ENCODE data around the gene RAB20. TPM values are rescaled to one million over a fixed set of nuclear protein-coding genes. Genes with fewer than 3 reads are reported as not detected.
A peak's percentile ranks its signal among the peaks of the same experiment; 100 is the strongest.

Gene RAB20
- total RNA-seq, 1 donor from 2014 or later, result 51.3 TPM

- H3K4me1 ChIP-seq, result peaks cover 50% of the 10 kb centered on the region
- H3K4me3 ChIP-seq, result peak overlapping the region; percentile 2
- DNase-seq (no peak), ATAC-seq (no peak)
- H3K27me3 ChIP-seq (ENCODE audit: low read depth), result no peaks in the 10 kb centered on the region
- no peak for TF ChIP-seq CTCF (IDR thresholded peaks at IDR 0.05)
- peaks cover 12% of the 10 kb centered on the region for H3K36me3 ChIP-seq
- peak overlapping the region; percentile 93 for H3K27ac ChIP-seq
- no peaks in the 10 kb centered on the region for H3K9me3 ChIP-seq
- intact Hi-C loops (cut with DNase I), result no loop called here
Measured at GRCh38 chr13:110556224-110556606, 5.3 kb downstream of the RAB20 start.

- peak overlapping the region; percentile 93 for H3K27ac ChIP-seq
- no peak for TF ChIP-seq CTCF (IDR thresholded peaks at IDR 0.05)
- no peak overlapping the region for H3K4me3 ChIP-seq
- no peak for DNase-seq
- intact Hi-C loops (cut with DNase I), result no loop called here
- H3K4me1 ChIP-seq, result peaks cover 50% of the 10 kb centered on the region
- ATAC-seq, result peak; percentile 32 to 36
- H3K27me3 ChIP-seq (ENCODE audit: low read depth), result no peaks in the 10 kb centered on the region
- no peaks in the 10 kb centered on the region for H3K9me3 ChIP-seq
- peaks cover 14% of the 10 kb centered on the region for H3K36me3 ChIP-seq
Measured at GRCh38 chr13:110555601-110556223, 5.8 kb downstream of the RAB20 start.

DNA sequence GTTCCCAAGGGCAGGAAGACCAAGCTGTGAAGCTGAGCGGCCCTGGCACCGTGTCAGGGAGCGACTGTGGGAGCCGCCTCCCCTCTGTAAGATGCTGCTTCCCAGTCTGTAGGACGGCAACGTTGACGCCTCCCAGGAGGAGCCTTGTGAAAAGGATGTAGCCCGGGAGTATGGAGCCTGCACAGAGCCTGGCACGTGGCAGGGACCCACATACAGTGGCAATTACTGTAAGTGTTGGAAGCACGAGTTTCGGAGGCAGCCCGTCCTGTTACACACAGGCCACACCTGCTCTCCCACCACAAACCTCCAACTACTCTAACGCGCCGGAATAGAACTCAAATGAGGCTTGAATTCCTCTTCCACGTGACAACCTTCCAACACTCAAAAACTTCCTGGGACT lies 6.6 kb downstream of the RAB20 start:
- DNase-seq (no peak), ATAC-seq (no peak)
- Histone ChIP-seq H3K4me1 (peaks cover 43% of the 10 kb centered on the region), H3K27me3 (ENCODE audit: low read depth) (no peaks in the 10 kb centered on the region), H3K9me3 (no peaks in the 10 kb centered on the region), H3K36me3 (peaks cover 14% of the 10 kb centered on the region), H3K4me3 (no peak overlapping the region), H3K27ac (peak overlapping the region; percentile 93)
- TF ChIP-seq CTCF (IDR thresholded peaks at IDR 0.05), result no peak
- intact Hi-C loops (cut with DNase I), result no loop called here

- ATAC-seq (peak in 1 of 2 donors; percentile 10), DNase-seq (no peak)
- peaks cover 38% of the 10 kb centered on the region for H3K4me1 ChIP-seq
- H3K27ac ChIP-seq, result no peak overlapping the region
- H3K36me3 ChIP-seq, result peaks cover 14% of the 10 kb centered on the region
- no peaks in the 10 kb centered on the region for H3K9me3 ChIP-seq
- no peaks in the 10 kb centered on the region for H3K27me3 ChIP-seq (ENCODE audit: low read depth)
- intact Hi-C loops (cut with DNase I), result no loop called here
- TF ChIP-seq CTCF (IDR thresholded peaks at IDR 0.05), result no peak
- H3K4me3 ChIP-seq, result no peak overlapping the region
Measured at GRCh38 chr13:110554227-110554836, 7.2 kb downstream of the RAB20 start.

DNA sequence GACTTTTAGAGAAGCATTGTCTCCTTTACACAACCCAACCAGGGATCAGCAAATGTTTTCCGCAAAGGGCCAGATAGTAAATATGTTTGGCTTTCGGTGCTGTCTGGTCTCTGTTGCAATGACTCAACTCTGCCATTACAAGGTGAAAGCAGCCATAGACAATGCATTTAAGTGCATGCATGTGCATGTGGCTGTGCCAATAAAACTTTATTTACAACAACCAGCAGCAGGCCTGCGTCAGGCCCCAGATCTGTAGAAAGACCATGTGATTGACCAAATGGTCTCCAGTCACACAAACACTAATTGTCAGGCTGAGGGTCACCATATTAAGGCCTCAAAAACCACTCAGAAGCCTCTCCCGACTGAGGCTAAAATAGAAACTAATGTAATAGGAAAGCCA lies 8.1 kb downstream of the RAB20 start:
- no peak overlapping the region for H3K27ac ChIP-seq
- no peaks in the 10 kb centered on the region for H3K9me3 ChIP-seq
- ATAC-seq (no peak), DNase-seq (no peak)
- peaks cover 28% of the 10 kb centered on the region for H3K4me1 ChIP-seq
- intact Hi-C loops (cut with DNase I), result no loop called here
- no peaks in the 10 kb centered on the region for H3K27me3 ChIP-seq (ENCODE audit: low read depth)
- peaks cover 14% of the 10 kb centered on the region for H3K36me3 ChIP-seq
- no peak for TF ChIP-seq CTCF (IDR thresholded peaks at IDR 0.05)
- H3K4me3 ChIP-seq, result no peak overlapping the region
